Endometrial microvascular endothelial cells (primary cell): ENCODE data around the gene MIX23. TPM values are rescaled to one million over a fixed set of nuclear protein-coding genes. Genes with fewer than 3 reads are reported as not detected.
"Not testable (repeated sequence)": the region's sequence is repeated elsewhere in the genome, so short reads cannot be mapped to it uniquely, and the experiment has no call there.

Experiments
- in situ Hi-C: cut with HindIII; loops from 2 replicates; pipeline ENCODE4 v1.10.0; 2017; ENCODE audit warnings: low sequenced_read_pairs, low pct_unique_long_range_greater_than_20kb; ENCODE audit errors: inconsistent ontology term
- total RNA-seq: library from RNA; depleted of rRNA; stranded (reverse); fragments of >200 nt; gene quantifications from one replicate; pipeline ENCODE4 v1.2.3, GENCODE V29; 2015; ENCODE audit errors: inconsistent ontology term

The MIX23 gene
- total RNA-seq, 1 donor from 2014 or later, result 19.1 TPM

DNA sequence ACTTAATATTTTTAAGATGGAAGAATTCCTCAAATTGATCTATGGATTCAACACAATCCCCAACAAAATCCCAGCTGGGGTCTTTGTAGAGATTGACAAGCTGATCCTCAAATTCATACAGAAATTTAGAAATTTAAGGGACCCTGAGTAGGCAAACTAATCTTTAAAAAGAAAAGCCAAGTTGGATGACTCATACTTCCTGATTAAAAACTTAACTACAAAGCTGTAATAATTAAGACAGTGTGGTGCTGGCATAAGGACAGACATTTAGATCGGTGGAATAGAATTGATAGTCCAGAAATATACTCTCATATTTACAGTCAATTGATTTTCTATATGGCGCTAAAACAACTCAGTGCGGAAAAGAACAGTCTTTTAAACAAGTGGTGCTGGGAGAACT is 12.6 kb upstream of the MIX23 start:
- in situ Hi-C loops, result no loop called here

DNA sequence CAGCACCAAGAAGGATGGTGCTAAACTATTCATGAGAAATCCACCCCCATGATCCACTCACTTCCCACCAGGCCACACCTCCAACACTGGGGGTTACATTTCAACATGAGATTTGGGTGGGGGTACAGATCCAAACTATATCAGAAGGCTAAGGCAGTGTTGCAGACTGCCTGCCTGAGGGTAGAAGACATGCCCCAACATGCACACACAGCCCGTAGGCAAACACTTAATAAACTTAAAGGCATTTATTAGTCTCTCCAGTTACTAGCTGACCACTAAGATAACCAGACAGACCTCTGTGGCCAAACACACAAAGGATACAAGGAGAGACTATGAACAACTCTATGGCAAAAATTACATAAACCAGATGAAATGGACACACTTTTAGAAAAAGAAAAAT is 11.1 kb upstream of the MIX23 start:
- in situ Hi-C loops, result no loop called here

DNA sequence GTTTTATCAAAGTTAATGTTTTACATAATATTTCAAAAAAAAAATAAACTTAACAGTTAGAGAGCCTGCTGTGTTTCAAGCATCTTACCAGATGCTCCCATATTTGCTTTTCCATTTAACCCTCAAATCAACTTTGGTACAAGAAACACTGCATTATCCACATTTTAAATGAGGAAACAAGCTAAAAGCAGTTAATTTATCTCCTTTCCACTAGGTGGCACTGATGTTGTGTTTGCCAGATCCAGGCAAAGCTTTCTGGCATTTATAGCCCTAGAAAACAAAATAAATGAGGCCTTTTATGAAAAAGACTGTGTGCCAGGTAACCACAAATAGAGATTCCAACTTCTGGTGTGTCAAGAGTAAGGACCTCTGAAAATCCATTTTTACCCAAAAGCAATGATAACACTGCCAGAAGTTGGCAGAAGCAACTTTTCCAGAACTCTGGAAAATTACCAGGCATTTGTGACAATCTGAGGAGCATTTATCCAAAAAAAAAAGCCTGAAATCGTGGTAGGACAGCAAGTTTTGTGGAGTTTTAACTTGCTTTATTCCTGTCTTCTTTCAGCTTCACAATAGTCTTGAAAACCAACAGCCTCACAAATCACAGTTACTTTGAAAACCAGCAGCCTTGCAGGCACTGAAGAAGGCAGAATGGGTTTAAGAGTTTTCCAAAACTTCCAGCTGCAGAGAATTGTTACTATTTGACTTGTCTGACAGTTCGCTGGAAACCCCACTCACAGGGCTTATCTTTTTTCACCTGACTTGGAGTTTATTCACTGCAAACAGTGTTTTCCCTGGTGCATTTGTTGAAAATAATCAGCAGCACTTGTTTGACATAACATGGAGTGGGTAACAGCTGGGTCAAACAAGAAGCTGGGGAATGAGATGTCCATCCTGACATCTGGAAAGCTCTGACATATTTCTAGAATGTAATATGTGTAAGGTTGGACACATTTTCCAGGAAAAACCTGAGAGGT is 10.1 kb upstream of the MIX23 start:
- in situ Hi-C loops, result no loop called here

DNA sequence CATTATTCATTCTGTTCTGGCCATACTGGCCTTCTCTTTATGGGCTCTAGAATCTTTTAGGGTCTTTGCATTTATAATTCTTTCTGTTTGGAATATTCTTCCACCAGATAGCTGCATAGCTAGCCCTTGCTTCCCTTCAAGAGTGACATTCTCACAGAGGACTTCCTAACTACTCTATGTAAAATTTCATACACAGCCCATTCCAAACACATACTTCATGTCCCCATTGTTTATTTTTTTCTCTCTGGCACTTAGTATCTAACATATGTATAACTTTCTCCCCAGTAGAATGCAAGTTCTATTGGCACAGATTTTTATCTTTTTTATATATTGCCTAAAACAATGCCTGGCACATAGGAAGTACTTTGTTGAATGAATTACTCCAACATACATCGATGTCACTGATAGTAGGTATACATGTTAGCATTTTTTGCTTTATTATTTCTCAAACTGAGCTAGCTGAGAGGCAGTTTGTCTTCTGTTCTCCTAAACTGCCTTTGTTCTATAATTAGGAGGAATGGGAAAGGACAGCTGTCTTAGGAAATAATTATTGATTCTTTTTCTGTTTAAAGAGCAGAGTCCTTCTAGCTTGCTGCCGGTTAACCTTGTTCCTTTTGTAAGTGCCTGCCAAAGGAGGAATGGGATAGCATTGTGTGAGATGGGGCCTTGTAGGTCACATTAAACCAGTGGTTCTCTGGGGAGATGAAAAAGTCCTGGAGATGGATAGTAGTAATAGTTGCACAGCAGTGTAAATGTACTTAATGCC is 8.8 kb upstream of the MIX23 start:
- in situ Hi-C loops, result no loop called here

DNA sequence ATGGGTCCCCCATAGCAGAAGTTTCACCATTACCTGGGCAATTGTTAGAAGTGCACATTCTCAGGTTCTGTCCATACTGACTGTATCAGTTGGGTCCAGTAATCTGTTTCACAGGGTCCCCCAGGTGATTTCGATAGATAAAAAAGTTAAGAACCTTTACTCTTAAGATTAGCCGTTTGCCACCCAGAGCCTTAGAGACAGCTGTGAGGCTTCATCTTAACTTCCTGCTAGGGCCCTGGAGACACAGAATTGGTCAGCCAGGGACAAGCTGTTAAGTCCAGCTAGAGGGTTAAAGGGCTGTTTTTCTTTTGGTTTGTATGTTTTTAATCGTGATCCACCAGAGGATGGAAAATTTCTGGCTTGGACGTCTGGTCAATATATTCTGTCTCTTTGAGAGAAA is 7.6 kb upstream of the MIX23 start:
- in situ Hi-C loops, result no loop called here

DNA sequence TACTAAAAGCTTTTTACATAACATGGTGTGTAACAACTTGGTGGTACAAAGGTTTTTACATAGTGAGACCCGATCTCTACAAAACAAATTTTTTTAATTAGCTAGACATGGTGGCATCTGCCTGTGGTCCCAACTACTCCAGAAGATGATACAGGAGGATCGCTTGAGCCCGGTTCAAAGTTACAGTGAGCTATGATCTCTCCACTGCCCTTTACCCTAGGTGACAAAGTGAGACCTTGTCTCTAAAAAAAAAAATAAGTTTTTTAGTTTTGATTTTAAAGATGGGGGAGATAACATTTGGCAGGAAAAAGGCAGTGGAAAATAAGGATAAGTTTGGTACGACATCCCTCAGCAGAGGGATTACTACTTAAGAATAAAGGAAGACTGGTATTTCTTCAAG is 6.9 kb upstream of the MIX23 start:
- in situ Hi-C loops, result no loop called here

DNA sequence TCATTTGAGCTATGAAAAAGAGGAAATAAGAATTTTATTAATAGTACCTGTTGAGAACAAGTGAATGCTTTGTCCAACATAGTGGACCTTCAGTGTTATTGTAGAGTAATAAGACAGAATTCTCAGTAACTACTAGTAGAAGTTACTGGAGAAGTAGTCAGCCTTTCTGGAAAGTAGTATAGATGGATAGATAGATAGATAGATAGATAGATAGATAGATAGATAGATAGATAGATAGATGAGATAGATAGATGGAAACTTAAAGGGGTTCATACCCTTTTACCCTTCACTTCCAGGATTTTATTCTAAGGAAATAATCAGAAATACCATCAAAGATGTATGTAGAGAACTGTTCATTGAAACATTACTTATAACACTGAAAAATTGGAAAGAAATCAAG is 6.2 kb upstream of the MIX23 start:
- in situ Hi-C loops, result no loop called here

DNA sequence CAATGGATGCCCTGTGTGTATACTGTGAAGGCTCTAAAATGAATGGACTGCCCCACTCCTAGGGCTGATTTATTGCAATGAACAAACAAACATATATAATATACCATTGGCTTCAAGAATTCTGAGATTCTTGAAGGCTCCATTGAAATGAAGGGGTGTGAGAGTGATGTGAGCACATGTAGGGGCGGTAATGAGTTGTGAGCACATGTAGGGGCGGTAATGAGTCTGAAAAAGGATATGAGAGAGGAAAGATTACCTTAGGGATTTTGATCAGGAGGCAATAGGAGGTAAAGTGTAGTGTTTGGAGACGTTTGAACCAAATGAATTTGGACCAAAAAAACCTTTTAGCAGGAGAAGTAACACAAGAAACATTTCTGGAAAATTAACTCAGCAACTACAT is 4.7 kb upstream of the MIX23 start:
- in situ Hi-C loops, result no loop called here

DNA sequence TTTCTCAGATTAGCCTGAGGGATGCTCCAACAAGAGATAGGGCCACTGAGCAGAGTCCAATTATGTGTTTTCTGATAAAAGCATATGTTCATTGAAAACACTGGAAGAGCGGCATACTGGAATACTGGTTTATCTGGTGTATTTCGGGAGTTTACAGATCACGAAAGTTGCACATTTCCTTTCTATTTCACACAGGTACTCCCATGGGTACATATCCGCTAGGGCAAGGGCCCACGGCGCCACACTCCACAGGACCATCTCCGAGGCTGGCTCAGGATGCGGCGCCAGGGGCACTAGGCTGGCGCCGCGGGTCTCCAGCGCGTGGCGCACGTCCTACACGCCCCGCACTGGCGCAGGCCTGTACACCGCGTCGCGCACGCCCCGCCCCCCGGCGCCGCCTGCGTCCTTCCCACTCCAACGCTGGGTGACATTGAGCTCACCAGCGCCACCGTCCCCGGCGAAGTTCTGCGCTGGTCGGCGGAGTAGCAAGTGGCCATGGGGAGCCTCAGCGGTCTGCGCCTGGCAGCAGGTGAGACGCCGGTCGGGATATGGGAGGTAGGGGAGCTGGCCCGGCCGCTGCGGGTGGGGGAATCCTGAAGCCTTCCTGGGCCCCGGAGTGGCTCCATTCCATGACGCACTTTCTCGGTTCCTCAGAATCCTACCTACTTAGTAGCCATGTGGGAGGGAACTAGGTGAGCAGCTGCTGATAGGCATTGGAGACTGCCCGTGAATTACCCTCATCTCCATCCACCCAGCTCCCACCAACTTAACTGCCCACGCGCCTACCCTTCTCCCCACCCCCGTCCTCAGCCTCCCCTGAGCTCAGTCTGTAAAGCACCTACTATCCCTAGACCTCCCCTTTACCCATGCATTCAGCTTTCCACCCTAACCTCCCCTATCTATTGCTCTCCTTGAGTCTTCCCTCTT is 1.0 kb upstream of the MIX23 start, which contains the start of gene FAM162A:
Gene FAM162A, plus strand, starts transcription at position 412 of the 927 bp plus-strand sequence. Its CDS starts 84 bp downstream, at position 496.
- in situ Hi-C loops, result no loop called here

DNA sequence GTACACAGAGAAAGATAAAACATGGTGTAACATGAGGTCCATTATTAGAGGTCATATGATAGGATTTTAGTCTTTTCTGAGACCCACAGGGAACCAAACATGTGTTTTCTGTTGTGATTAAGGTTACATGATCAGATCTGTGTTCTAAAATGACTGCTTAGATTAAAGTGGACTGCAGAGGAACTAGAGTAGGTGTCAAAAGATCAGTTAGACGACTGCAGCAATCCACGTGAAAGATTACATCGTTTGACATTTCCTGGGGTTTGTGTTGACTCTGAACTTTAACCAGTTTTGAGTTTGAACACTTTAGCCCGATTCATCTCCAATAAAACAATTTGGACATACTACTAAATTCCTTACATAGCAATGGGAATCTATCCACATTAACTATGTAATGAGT is 5.1 kb downstream of the MIX23 start:
- in situ Hi-C loops, result no loop called here

DNA sequence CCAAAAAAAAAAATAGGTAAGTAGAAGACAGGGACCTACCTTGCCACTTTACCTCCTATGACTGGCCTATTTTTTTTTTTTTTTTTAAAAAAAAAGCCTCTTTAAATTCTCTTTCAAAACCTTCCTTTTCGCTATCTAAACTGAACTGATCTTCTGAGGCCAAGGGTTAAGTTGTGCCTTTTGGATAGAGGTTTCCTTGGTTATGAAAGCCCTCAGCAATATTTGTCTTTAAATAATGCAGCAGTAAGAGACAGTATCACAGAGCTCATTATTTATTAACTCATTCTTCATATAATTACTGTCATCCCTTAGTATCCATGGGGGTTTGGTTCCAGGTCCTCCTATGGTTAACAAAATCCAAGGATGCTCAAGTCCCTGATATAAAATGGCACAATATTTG is 9.0 kb downstream of the MIX23 start:
- in situ Hi-C loops, result no loop called here

DNA sequence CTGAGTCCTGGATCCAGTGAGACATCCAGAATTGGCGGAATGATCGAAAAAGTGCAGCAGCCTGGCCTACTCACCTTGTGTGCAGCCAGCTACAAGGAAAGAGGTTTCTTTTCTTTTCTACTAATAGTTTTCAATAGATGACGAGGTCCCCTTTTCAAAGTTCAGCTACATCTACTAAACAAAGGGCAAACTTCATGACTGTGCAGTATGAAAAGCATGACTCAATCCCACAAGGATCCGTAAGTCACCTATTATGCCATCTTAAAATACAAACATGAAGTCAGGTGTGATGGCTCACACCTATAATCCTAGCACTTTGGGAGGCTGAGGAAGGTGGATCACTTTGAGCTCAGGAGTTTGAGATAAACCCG is 16.7 kb downstream of the MIX23 start:
- in situ Hi-C loops, result no loop called here

DNA sequence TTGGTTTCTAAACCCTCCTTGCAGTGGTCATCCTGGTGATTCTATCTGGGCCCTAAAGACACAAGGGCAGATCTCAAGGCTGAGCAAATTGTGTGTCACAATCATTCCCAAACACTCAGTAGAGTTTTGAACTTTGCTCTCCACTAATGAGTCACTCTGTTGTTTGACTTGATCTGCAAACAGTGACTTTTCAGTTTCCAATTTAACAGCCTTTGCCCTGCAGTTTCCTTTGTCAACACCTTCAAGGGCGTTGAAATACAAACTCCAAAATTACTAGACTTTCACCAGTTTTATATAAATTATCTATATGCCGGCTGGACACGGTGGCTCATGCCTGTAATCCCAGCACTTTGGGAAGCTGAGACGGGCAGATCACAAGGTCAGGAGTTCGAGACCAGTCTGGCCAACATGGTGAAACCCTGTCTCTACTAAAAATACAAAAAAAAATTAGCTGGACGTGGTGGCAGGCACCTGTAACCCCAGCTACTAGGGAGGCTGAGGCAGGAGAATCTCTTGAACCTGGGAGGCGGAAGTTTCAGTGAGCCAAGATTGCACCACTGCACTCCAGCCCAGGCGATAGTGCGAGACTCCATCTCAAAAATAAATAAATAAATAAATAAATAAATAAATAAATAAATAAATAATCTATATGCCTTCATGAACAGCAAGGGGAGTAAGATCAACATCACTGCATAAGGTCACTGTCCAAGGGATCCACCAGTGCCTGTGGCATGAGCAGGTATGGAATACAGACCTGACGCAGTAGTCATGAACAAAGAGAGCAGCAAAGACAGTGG is 17.3 kb downstream of the MIX23 start:
- in situ Hi-C loops, result not testable (repeated sequence)

DNA sequence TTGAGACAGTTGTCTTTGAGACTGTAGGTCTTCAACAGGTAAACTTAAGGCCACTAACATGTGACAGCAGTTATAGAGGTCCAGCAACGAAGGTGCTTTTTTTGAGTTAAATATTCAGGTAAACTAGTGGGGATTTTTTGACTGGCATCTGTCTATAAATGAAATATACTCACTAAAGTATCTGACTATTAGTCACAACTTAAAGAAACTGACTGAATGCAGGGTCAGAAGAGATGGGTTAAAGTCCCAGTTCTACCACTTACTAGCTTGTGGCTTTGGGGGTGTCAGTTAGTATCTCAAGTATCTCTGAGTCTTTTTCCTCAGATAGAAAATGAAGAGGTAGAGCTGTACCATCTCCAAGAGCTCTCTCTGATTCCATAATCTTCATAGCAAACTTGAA is 18.0 kb downstream of the MIX23 start:
- in situ Hi-C loops, result no loop called here

DNA sequence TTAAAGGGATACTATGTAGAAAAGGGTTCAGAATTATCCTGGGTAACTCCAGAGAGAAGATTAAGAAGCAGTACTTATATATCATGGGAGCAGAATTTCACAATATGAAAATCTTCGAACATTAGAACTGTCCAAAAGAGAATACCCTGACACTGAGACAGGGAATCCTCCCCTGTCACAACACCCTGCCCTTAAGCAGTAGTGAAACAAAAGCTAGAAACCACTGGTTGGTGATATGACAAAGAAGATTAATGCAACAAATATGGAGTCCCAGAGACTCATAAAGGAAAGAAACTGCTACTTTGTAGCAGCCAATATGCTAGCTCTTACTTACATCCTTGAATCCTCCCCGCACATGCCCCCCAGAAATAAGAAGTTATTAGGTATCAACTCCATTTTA is 18.5 kb downstream of the MIX23 start:
- in situ Hi-C loops, result no loop called here

DNA sequence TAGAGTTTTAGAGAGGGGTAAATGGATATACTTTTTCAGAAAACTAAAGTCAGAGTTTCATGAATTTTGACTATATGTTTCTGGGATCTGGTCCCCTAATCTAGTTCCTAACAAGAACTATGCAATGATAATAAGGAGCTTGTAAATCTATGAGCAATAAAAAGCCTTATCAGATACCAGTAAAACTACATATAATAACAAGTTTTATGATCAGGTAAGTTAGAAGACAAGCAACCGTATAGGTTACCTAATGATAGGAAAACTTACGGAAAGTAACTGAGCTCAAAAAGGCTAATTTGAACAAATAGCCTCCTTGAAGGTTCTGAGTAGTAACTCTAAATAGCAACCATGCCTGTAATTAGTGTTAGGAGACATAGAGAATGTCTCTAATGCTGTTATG is 21.0 kb downstream of the MIX23 start:
- in situ Hi-C loops, result no loop called here

DNA sequence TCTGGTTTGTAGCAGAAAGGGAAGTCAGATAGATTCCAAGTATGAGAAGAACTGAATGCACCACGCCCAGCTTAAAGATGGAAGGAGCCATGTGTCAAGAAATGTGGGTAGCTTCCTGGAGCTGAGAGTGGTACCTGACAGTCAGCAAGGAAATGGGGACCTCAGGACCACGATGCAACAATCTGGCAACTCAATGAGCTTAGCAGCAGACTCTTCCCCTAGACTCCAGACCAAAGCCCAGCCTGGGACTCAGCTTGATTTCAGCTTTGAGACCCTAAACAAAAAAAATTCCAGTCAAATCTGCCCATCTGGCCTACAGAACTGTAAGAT is 24.4 kb downstream of the MIX23 start:
- in situ Hi-C loops, result no loop called here
